Choroid plexus epithelial cell (primary cell): ENCODE data around the gene OPCML.

Source experiments
- DNase-seq: peaks from one replicate; pipeline ENCODE4 v3.0.0-alpha.2; 2010; ENCODE audit warnings: low read depth
- H3K4me3 ChIP-seq: 2 replicates; pipeline ENCODE4 v1.5.1; 2011; ENCODE audit warnings: low read depth, mild to moderate bottlenecking, control low read depth, low read length, moderate library complexity
- TF ChIP-seq, protein P1 (sequence below): conservative IDR thresholded peaks from 2 replicates; pipeline ENCODE4 v1.5.1; 2011; ENCODE audit warnings: low read depth, mild to moderate bottlenecking, control low read depth, inconsistent platforms, low read length, moderate library complexity

The OPCML gene

DNA sequence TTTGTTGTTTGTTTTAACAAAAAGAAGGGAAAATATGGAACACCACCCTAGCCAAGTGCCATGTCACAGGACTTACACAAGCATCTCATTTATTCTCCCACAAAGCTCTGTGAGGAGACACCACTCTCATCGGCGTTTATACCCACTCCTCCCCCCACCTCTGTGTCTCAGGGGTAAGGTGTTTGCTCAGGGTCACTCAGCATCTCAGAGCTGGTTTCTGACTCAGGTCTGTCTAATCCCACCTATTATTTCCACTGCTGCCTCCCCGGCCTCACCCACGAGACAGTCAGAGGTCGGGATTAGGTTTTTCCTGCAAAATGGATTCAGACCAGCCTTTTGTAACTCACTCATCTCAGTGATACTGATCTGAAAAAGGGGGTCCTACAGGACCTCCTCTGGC lies 786.0 kb downstream of the OPCML start:
- DNase-seq: no peak
- TF ChIP-seq, protein P1, sequence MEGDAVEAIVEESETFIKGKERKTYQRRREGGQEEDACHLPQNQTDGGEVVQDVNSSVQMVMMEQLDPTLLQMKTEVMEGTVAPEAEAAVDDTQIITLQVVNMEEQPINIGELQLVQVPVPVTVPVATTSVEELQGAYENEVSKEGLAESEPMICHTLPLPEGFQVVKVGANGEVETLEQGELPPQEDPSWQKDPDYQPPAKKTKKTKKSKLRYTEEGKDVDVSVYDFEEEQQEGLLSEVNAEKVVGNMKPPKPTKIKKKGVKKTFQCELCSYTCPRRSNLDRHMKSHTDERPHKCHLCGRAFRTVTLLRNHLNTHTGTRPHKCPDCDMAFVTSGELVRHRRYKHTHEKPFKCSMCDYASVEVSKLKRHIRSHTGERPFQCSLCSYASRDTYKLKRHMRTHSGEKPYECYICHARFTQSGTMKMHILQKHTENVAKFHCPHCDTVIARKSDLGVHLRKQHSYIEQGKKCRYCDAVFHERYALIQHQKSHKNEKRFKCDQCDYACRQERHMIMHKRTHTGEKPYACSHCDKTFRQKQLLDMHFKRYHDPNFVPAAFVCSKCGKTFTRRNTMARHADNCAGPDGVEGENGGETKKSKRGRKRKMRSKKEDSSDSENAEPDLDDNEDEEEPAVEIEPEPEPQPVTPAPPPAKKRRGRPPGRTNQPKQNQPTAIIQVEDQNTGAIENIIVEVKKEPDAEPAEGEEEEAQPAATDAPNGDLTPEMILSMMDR: no peak
- H3K4me3 ChIP-seq: no peak overlapping the region

DNA sequence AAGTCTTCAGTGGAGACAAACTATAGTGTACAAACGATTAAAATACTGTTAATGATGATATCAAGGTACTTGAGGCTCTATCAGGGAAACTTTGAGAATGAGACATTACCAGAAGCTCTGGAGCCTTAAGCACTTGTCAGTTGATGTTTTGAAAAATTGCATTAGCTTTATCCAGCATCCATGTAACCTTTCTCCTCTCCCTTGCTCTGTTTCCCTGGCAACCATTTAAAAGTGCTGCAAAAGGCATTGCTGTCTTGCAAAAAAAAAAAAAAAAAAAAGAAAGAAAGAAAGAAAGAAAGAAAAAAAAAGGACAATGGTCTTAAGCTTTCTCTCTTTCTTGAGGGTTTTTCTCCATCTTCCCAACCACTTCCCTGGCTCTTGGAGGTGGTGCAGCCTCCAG lies 787.0 kb downstream of the OPCML start:
- no peak for DNase-seq
- TF ChIP-seq, protein P1: no peak

DNA sequence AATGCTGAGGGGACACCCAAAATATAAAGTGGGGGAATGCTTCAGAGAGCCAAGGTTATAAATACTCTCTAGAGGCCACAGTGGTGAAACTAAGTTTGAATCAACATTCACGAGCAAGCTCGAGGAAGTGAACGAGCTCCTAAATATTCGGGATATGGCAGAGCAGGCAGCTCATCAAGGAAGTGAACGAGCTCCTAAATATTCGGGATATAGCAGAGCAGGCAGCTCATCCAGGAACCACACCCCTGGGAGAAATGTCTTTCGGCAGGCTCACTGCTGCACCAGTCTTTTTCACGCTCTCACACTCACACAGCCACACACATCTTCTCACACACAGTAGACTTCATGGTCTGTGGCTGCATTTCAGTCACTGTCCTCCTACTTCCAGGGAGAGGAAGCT lies 787.5 kb downstream of the OPCML start:
- DNase-seq: no peak
- no peak overlapping the region for H3K4me3 ChIP-seq
- TF ChIP-seq, protein P1: no peak

More for the DNA sequence above, 787.0 kb downstream of the OPCML start:
- H3K4me3 ChIP-seq: no peak overlapping the region

DNA sequence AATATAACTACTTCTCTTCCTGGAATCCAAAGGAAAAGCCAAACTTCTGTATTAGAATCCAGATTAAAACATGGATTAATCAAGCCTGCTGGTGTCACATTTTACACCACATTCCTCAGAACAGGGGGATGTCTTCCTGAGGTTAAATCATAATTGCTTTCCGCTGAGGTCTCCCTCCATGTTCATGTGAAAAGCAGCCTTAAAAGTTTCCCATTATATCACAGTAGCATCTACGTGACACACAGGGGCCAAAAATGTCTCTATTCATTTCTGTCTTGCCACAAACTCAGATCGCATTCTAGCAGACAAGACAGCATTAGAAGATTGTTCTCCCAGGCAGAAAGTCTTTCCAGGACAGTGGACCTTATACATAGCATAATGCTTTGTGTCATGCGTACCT lies 788.7 kb downstream of the OPCML start:
- no peak for DNase-seq
- H3K4me3 ChIP-seq: no peak overlapping the region
- TF ChIP-seq, protein P1: no peak

DNA sequence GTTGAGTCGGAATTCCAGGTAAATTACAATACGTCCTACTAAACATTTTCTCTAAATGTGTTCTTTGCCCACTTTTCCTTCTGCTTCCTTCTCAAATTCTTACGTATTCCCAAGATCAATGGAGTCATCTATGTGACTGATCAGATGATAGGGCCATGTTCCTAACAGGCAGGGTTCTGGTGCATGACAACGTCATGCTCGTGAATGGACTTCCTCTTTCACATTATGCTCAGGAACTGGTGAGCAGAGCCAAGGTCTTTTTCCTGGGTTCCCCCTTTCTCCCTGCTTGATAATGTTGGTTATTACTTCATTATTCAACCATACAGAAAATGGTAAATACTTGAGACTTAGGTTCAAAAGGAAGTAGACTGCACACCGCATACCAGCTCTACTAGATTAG lies 789.4 kb downstream of the OPCML start:
- no peak for DNase-seq
- TF ChIP-seq, protein P1: no peak
- H3K4me3 ChIP-seq: no peak overlapping the region

DNA sequence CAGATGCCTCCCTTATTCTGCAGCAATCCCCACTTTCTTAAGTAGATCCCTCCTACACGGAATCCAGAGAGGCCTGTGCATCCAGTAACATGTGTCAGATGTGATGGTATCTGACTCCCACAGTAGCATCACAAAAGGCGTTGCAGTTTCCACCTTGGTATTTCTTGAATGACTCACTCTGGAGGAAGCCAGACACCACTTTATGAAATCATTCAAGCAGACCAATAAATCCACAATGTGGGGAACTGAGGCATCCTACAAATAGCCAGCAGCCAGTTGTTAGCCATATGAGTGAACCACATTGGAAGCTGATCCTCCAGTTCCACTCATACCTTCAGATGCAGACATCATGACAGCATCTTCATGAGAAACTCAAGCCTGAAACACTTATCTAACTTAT lies 798.1 kb downstream of the OPCML start:
- H3K4me3 ChIP-seq: no peak overlapping the region
- peak; percentile 73 for DNase-seq
- TF ChIP-seq, protein P1: no peak

DNA sequence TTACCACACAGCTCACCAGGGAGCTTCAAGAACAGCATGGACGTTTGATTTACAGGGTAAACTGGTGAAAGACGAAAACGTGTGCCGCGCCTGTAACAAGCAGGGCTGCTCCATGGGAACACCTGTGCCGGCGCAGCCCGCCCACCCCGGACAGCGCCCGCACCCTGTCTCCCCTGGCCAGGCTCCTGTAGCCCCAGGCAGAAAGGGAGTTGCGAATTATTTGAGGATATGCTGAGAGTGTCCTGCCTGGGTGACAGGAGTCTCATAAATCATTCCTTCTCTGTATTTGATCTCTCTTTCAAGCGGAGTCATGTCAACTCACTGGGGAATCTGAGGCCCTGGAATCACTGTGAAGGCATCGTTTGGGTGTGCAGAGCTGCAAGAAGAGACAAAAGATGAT lies 804.3 kb downstream of the OPCML start:
- no peak for DNase-seq
- TF ChIP-seq, protein P1: no peak
- no peak overlapping the region for H3K4me3 ChIP-seq
